Caco-2 (cell line): Measurements from ENCODE around the gene ATP8A1. TPM values are rescaled to one million over a fixed set of nuclear protein-coding genes. Genes with fewer than 3 reads are reported as not detected.
A peak's percentile ranks its signal among the peaks of the same experiment; 100 is the strongest.

ENCODE experiments used
- BruUV-seq: library from RNA; stranded (reverse); fragments of 400-500 nt; replicated peaks from 2 replicates; lab custom pipeline; 2021; lab: Mats Ljungman, UMichigan
- CTCF ChIA-PET: fragments of 300-600 bp; sonication (Branson Sonifier 250); formaldehyde crosslinking; loops from one replicate; lab custom pipeline; 2022; ENCODE audit warnings: antibody characterized with exemption; lab: Charles Lee
- POLR2A ChIA-PET: fragments of 300-600 bp; sonication (Branson Sonifier 250); formaldehyde crosslinking; loops from one replicate; lab custom pipeline; 2022; ENCODE audit warnings: antibody characterized with exemption; lab: Charles Lee
- DNase-seq, 2 experiments: peaks; one replicate each; pipeline versions ENCODE4 v3.0.0 to v3.0.0-alpha.2; 2020 to 2022
- H3K27me3 ChIP-seq: replicated peaks from 2 replicates; pipeline ENCODE4 v1.6.0; 2011; ENCODE audit warnings: low read length; ENCODE audit not compliant: control insufficient read depth, insufficient read depth
- H3K36me3 ChIP-seq: 2 replicates; pipeline ENCODE4 v1.5.1; 2011; ENCODE audit warnings: low read length; ENCODE audit not compliant: control insufficient read depth, insufficient read depth
- H3K4me1 ChIP-seq: fragments of 250-450 bp; sonication (Bioruptor Pico); 2 replicates; pipeline ENCODE4 v1.5.1; 2020; ENCODE audit warnings: mild to moderate bottlenecking
- H3K4me3 ChIP-seq: 2 replicates; pipeline ENCODE4 v1.5.1; 2011; ENCODE audit warnings: low read depth, mild to moderate bottlenecking, control low read depth, low read length
- H3K9me3 ChIP-seq: fragments of 250-450 bp; sonication (Bioruptor Pico); 2 replicates; pipeline ENCODE4 v1.5.1; 2020; ENCODE audit warnings: mild to moderate bottlenecking, moderate library complexity
- H3K27ac Mint-ChIP-seq: one replicate; pipeline ENCODE4 v1.8.0; 2022; ENCODE audit warnings: mixed read lengths; ENCODE audit not compliant: unreplicated experiment
- H3K27me3 Mint-ChIP-seq: one replicate; pipeline ENCODE4 v1.8.0; 2022; ENCODE audit warnings: mixed read lengths; ENCODE audit not compliant: insufficient read depth, unreplicated experiment
- H3K36me3 Mint-ChIP-seq: one replicate; pipeline ENCODE4 v1.8.0; 2022; ENCODE audit warnings: mild to moderate bottlenecking, mixed read lengths; ENCODE audit not compliant: insufficient read depth, unreplicated experiment
- H3K4me1 Mint-ChIP-seq: one replicate; pipeline ENCODE4 v1.8.0; 2022; ENCODE audit warnings: low read depth, mixed read lengths; ENCODE audit not compliant: unreplicated experiment
- H3K4me3 Mint-ChIP-seq: one replicate; pipeline ENCODE4 v1.8.0; 2022; ENCODE audit warnings: mild to moderate bottlenecking, moderate library complexity, mixed read lengths; ENCODE audit not compliant: unreplicated experiment
- H3K9me3 Mint-ChIP-seq: one replicate; pipeline ENCODE4 v1.8.0; 2022; ENCODE audit warnings: mixed read lengths; ENCODE audit not compliant: unreplicated experiment
- CTCF ChIP-seq, 2 experiments: fragments of 200-600 bp in 1 of 2; IDR thresholded peaks; 1 replicate in 1 of 2; 2 replicates in 1 of 2; pipeline versions ENCODE4 v1.5.1 to v1.8.0; 2011 to 2022; ENCODE audit warnings: antibody characterized with exemption in 1 of 2, control low read depth in 1 of 2, inconsistent platforms in 1 of 2, low read depth in 1 of 2, low read length in 1 of 2, mild to moderate bottlenecking in 1 of 2, moderate library complexity in 1 of 2; ENCODE audit not compliant: insufficient read depth in 1 of 2, severe bottlenecking in 1 of 2, unreplicated experiment in 1 of 2
- intact Hi-C: fragments of 100-400 bp; cut with micrococcal nuclease; formaldehyde crosslinking; loops from one replicate; pipeline ENCODE4 v1.10.0; 2022; ENCODE audit not compliant: unreplicated experiment
- total RNA-seq: library from RNA; stranded (reverse); gene quantifications from 2 replicates; pipeline ENCODE4 v1.2.3, GENCODE V29; 2022

The ATP8A1 gene
- total RNA-seq, 1 experiment from 2014 or later: 9.3 TPM

GRCh38 chr4:42656679-42656943 lies 294 bp downstream of the ATP8A1 start:
- ChIA-PET POLR2A (interaction anchor here (0.6 to 1.2 kb wide), 6 partner anchors 15 to 220 kb away, joined by 3 to 7 read pairs (median 4); no protein-coding TSS in a partner anchor), CTCF (interaction anchor here (0.6 to 2.4 kb wide), 2 partner anchors 69 to 88 kb away, joined by 4 to 15 read pairs; no protein-coding TSS in a partner anchor)
- BruUV-seq: no TSS peak
- Mint-ChIP-seq H3K4me3 (peak overlapping the region; percentile 76), H3K9me3 (peaks cover 20% of the 10 kb centered on the region), H3K4me1 (peaks cover 28% of the 10 kb centered on the region), H3K36me3 (peaks cover 4% of the 10 kb centered on the region), H3K27ac (peak overlapping the region; percentile 71), H3K27me3 (no peaks in the 10 kb centered on the region)
- Histone ChIP-seq H3K4me1 (peaks cover 23% of the 10 kb centered on the region; the same call in 1 of the 2 replicates), H3K27me3 (no peaks in the 10 kb centered on the region), H3K36me3 (no peaks in the 10 kb centered on the region), H3K9me3 (no peaks in the 10 kb centered on the region), H3K4me3 (peak overlapping the region; percentile 89)
- intact Hi-C loops: loop anchor here (2.0 kb wide), 1 partner anchor 16 kb away; no protein-coding TSS in a partner anchor
- no peak for DNase-seq
- TF ChIP-seq CTCF (IDR thresholded peaks at IDR 0.05; ENCODE audit: insufficient read depth in 1 of 2, low read depth in 1 of 2, low read length in 1 of 2, severe bottlenecking in 1 of 2, unreplicated experiment in 1 of 2): no peak

- Histone ChIP-seq H3K36me3 (no peaks in the 10 kb centered on the region), H3K27me3 (no peaks in the 10 kb centered on the region), H3K4me3 (peak overlapping the region; percentile 89), H3K4me1 (peaks cover 23% of the 10 kb centered on the region; the same call in 1 of the 2 replicates), H3K9me3 (no peaks in the 10 kb centered on the region)
- no peak for TF ChIP-seq CTCF (IDR thresholded peaks at IDR 0.05; ENCODE audit: insufficient read depth in 1 of 2, low read depth in 1 of 2, low read length in 1 of 2, severe bottlenecking in 1 of 2, unreplicated experiment in 1 of 2)
- H3K4me3 Mint-ChIP-seq: peak overlapping the region; percentile 76
- peak overlapping the region; percentile 71 for H3K27ac Mint-ChIP-seq
- intact Hi-C loops: loop anchor here (2.0 kb wide), 1 partner anchor 15 kb away; no protein-coding TSS in a partner anchor
- DNase-seq: peak; percentile 36 to 40
- H3K9me3 Mint-ChIP-seq: peaks cover 24% of the 10 kb centered on the region
- peaks cover 28% of the 10 kb centered on the region for H3K4me1 Mint-ChIP-seq
- no peaks in the 10 kb centered on the region for H3K27me3 Mint-ChIP-seq
- no TSS peak for BruUV-seq
- peaks cover 4% of the 10 kb centered on the region for H3K36me3 Mint-ChIP-seq
- POLR2A ChIA-PET: interaction anchor here (0.6 to 1.2 kb wide), 7 partner anchors 15 to 221 kb away, joined by 3 to 7 read pairs (median 4); no protein-coding TSS in a partner anchor
- CTCF ChIA-PET: interaction anchor here (0.6 to 2.4 kb wide), 2 partner anchors 69 to 87 kb away, joined by 4 to 15 read pairs; no protein-coding TSS in a partner anchor
Observed at GRCh38 chr4:42655921-42656678, 805 bp downstream of the ATP8A1 start.

GRCh38 chr4:42655269-42655637 lies 1.7 kb downstream of the ATP8A1 start:
- intact Hi-C loops: no loop called here
- Histone ChIP-seq H3K4me1 (peaks cover 23% of the 10 kb centered on the region; the same call in 1 of the 2 replicates), H3K27me3 (no peaks in the 10 kb centered on the region), H3K9me3 (no peaks in the 10 kb centered on the region), H3K36me3 (no peaks in the 10 kb centered on the region), H3K4me3 (no peak overlapping the region)
- ChIA-PET CTCF (no interaction called here), POLR2A (no interaction called here)
- no peak for TF ChIP-seq CTCF (IDR thresholded peaks at IDR 0.05; ENCODE audit: insufficient read depth in 1 of 2, low read depth in 1 of 2, low read length in 1 of 2, severe bottlenecking in 1 of 2, unreplicated experiment in 1 of 2)
- Mint-ChIP-seq H3K36me3 (peaks cover 4% of the 10 kb centered on the region), H3K27ac (no peak overlapping the region), H3K4me3 (peak overlapping the region; percentile 76), H3K27me3 (no peaks in the 10 kb centered on the region), H3K9me3 (peaks cover 24% of the 10 kb centered on the region), H3K4me1 (peaks cover 28% of the 10 kb centered on the region)
- no peak for DNase-seq
- no TSS peak for BruUV-seq
